ENCODE data around the gene GP1BA. TPM values are rescaled to one million over a fixed set of nuclear protein-coding genes. Genes with fewer than 3 reads are reported as not detected.
"Not testable (repeated sequence)": the region's sequence is repeated elsewhere in the genome, so short reads cannot be mapped to it uniquely, and the experiment has no call there.

GP1BA gene
- total and polyA plus RNA-seq, 9 donors, result 0.04 to 1.3 (median 0.81) TPM

DNA sequence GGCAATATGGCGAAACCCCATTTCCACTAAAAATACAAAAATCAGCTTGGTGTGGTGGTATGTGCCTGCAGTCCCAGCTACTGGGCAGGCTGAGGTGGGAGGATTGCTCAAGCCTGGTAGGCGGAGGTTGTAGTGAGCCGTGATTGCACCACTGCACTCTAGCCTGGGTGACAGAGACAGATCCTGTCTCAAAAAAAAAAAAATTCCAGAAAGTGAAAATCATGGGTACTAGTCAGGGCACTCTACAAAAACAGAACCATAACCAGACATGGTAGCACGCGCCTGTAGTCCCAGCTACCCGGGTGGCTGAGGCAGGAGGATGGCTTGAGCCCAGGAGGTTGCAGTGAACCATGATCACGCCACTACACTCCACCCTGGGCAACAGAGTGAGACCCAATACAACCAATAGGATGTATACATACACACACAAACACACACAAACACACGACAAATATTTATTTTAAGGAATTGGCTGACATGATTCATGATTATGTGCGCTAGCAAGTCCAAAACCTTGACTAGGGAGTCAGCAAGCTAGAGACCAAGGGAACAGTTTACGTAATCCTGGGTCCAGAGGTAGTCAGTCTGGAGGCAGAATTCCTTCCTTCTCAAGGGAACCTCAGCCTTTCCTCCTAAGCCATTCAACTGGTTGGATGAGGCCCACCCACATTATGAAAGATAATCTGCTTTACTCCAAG, 11.6 kb upstream of the GP1BA start:
- Histone ChIP-seq H3K9me3 (replicated peaks; ENCODE audit: control insufficient read depth, low read depth, low read length) (no peaks in the 10 kb centered on the region), H3K36me3 (ENCODE audit: control insufficient read depth, insufficient read depth, low read length) (no peaks in the 10 kb centered on the region), H3K4me3 (ENCODE audit: low read length) (no peak overlapping the region), H3K27me3 (ENCODE audit: control insufficient read depth, insufficient read depth, low read length) (no peaks in the 10 kb centered on the region), H3K4me1 (ENCODE audit: control insufficient read depth, insufficient read depth, low read length) (no peaks in the 10 kb centered on the region), H3K27ac (ENCODE audit: low read length) (no peak overlapping the region)
- no peak for DNase-seq
- 89% methylated on average over 4 of the region's 10 CpGs for WGBS (ENCODE audit: insufficient coverage)

DNA sequence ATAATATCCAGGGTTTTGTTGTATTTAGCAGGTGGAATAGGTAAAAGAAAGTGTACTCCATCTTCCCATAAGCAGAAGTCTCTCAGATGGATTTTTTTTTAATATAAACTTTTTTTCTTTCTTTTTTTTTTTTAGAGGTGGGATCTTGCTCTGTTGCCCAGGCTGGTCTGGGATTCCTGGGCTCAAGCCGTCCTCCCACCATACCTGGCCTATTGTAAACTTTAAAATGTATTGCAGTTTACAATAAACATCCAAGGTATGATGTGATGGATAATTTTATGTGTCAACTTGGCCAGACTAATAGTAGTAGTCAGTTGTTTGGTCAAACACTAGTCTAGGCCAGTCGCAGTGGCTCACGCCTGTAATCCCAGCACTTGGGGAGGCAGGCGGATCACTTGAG, 10.8 kb upstream of the GP1BA start:
- Histone ChIP-seq H3K9me3 (replicated peaks; ENCODE audit: control insufficient read depth, low read depth, low read length) (no peaks in the 10 kb centered on the region), H3K27me3 (ENCODE audit: control insufficient read depth, insufficient read depth, low read length) (no peaks in the 10 kb centered on the region), H3K27ac (ENCODE audit: low read length) (no peak overlapping the region), H3K36me3 (ENCODE audit: control insufficient read depth, insufficient read depth, low read length) (no peaks in the 10 kb centered on the region), H3K4me1 (ENCODE audit: control insufficient read depth, insufficient read depth, low read length) (no peaks in the 10 kb centered on the region), H3K4me3 (ENCODE audit: low read length) (no peak overlapping the region)
- whole genome bisulfite sequencing (ENCODE audit: insufficient coverage), result no CpG with 5 or more reads among the region's 4 CpGs
- no peak for DNase-seq

DNA sequence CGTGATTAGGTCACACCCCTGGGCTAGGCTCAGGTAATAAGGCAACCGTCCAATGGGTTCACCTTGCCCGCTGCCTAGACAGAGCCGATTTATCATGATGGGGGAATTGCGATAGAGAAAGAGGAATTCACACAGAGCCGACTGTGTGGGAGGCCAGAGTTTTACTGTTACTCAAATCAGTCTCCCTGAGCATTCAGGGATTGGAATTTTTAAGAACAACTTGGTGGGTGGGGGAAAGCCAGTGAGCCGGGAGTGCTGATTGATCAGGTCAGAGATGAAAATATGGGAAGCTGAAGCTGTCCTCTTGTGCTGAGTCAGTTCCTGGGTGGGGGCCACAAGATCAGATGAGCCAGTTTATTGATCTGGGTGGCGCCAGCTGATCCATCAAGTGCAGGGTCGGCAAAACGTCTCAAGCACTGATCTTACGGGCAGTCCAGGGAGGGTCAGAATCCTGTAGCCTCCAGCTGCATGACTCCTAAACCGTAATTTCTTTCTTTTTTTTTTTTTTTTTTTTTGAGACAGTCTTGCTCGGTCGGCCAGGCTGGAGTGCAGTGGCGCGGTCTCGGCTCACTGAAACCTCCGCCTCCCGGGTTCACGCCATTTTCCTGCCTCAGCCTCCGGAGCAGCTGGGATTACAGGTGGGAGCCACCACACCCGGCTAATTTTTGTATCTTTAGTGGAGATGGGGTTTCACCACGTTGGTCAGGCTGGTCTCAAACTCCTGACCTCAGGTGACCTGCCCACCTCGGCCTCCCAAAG, 5.3 kb upstream of the GP1BA start:
- DNase-seq; H3K4me3 ChIP-seq (ENCODE audit: low read length); H3K27me3 ChIP-seq (ENCODE audit: control insufficient read depth, insufficient read depth, low read length); H3K4me1 ChIP-seq (ENCODE audit: control insufficient read depth, insufficient read depth, low read length); H3K27ac ChIP-seq (ENCODE audit: low read length); H3K9me3 ChIP-seq (replicated peaks; ENCODE audit: control insufficient read depth, low read depth, low read length); H3K36me3 ChIP-seq (ENCODE audit: control insufficient read depth, insufficient read depth, low read length): not testable (repeated sequence)
- 85% methylated on average over 20 of the region's 24 CpGs for WGBS (ENCODE audit: insufficient coverage)

DNA sequence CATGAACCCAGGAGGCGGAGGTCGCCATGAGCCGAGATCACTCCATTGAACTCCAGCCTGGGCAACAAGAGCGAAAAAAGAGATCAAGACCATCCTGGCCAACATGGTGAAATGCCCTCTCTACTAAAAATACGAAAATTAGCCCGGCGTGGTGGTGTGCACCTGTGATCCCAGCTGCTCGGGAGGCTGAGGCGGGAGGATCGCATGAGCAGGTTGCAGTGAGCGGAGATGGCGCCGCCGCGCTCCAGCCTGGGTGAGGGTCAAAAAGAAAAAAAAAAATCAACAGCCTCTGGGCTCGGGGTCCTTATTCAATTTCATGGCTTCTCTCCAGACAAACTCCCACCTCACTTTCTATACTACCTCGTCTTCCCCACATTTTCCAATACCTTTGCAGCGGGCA, 3.2 kb upstream of the GP1BA start:
- no peak for DNase-seq
- no peak overlapping the region for H3K4me3 ChIP-seq (ENCODE audit: low read length)
- H3K27me3 ChIP-seq (ENCODE audit: control insufficient read depth, insufficient read depth, low read length), result no peaks in the 10 kb centered on the region
- 96% methylated on average over 12 of the region's 18 CpGs for WGBS (ENCODE audit: insufficient coverage)
- no peaks in the 10 kb centered on the region for H3K9me3 ChIP-seq (replicated peaks; ENCODE audit: control insufficient read depth, low read depth, low read length)
- H3K4me1 ChIP-seq (ENCODE audit: control insufficient read depth, insufficient read depth, low read length), result peaks cover under 1% of the 10 kb centered on the region
- no peak overlapping the region for H3K27ac ChIP-seq (ENCODE audit: low read length)
- H3K36me3 ChIP-seq (ENCODE audit: control insufficient read depth, insufficient read depth, low read length), result no peaks in the 10 kb centered on the region

DNA sequence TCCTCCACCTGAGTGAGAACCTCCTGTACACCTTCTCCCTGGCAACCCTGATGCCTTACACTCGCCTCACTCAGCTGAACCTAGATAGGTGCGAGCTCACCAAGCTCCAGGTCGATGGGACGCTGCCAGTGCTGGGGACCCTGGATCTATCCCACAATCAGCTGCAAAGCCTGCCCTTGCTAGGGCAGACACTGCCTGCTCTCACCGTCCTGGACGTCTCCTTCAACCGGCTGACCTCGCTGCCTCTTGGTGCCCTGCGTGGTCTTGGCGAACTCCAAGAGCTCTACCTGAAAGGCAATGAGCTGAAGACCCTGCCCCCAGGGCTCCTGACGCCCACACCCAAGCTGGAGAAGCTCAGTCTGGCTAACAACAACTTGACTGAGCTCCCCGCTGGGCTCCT, 679 bp downstream of the GP1BA start:
- peaks cover 8% of the 10 kb centered on the region for H3K4me1 ChIP-seq (ENCODE audit: control insufficient read depth, insufficient read depth, low read length)
- H3K27me3 ChIP-seq (ENCODE audit: control insufficient read depth, insufficient read depth, low read length), result no peaks in the 10 kb centered on the region
- H3K36me3 ChIP-seq (ENCODE audit: control insufficient read depth, insufficient read depth, low read length), result peaks cover 22% of the 10 kb centered on the region
- no peak for DNase-seq
- H3K4me3 ChIP-seq (ENCODE audit: low read length), result no peak overlapping the region
- no peak overlapping the region for H3K27ac ChIP-seq (ENCODE audit: low read length)
- 91% methylated on average over 12 of the region's 12 CpGs for WGBS (ENCODE audit: insufficient coverage)
- H3K9me3 ChIP-seq (replicated peaks; ENCODE audit: control insufficient read depth, low read depth, low read length), result no peaks in the 10 kb centered on the region

DNA sequence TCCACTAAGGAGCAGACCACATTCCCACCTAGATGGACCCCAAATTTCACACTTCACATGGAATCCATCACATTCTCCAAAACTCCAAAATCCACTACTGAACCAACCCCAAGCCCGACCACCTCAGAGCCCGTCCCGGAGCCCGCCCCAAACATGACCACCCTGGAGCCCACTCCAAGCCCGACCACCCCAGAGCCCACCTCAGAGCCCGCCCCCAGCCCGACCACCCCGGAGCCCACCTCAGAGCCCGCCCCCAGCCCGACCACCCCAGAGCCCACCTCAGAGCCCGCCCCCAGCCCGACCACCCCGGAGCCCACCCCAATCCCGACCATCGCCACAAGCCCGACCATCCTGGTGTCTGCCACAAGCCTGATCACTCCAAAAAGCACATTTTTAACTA, 1.6 kb downstream of the GP1BA start:
- 91% methylated on average over 4 of the region's 16 CpGs for WGBS (ENCODE audit: insufficient coverage)

DNA sequence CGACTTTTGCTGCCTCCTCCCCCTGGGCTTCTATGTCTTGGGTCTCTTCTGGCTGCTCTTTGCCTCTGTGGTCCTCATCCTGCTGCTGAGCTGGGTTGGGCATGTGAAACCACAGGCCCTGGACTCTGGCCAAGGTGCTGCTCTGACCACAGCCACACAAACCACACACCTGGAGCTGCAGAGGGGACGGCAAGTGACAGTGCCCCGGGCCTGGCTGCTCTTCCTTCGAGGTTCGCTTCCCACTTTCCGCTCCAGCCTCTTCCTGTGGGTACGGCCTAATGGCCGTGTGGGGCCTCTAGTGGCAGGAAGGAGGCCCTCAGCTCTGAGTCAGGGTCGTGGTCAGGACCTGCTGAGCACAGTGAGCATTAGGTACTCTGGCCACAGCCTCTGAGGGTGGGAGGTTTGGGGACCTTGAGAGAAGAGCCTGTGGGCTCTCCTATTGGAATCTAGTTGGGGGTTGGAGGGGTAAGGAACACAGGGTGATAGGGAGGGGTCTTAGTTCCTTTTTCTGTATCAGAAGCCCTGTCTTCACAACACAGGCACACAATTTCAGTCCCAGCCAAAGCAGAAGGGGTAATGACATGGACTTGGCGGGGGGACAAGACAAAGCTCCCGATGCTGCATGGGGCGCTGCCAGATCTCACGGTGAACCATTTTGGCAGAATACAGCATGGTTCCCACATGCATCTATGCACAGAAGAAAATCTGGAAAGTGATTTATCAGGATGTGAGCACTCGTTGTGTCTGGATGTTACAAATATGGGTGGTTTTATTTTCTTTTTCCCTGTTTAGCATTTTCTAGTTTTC, 2.3 kb downstream of the GP1BA start:
- Histone ChIP-seq H3K9me3 (replicated peaks; ENCODE audit: control insufficient read depth, low read depth, low read length) (no peaks in the 10 kb centered on the region), H3K4me1 (ENCODE audit: control insufficient read depth, insufficient read depth, low read length) (peaks cover 20% of the 10 kb centered on the region), H3K4me3 (ENCODE audit: low read length) (no peak overlapping the region), H3K27me3 (ENCODE audit: control insufficient read depth, insufficient read depth, low read length) (no peaks in the 10 kb centered on the region), H3K27ac (ENCODE audit: low read length) (no peak overlapping the region), H3K36me3 (ENCODE audit: control insufficient read depth, insufficient read depth, low read length) (peaks cover 31% of the 10 kb centered on the region)
- no peak for DNase-seq
- 19% methylated on average over 9 of the region's 14 CpGs for WGBS (ENCODE audit: insufficient coverage)

More for the DNA sequence above, 1.6 kb downstream of the GP1BA start:
- Histone ChIP-seq H3K4me1 (ENCODE audit: control insufficient read depth, insufficient read depth, low read length) (peaks cover 12% of the 10 kb centered on the region), H3K9me3 (replicated peaks; ENCODE audit: control insufficient read depth, low read depth, low read length) (no peaks in the 10 kb centered on the region), H3K36me3 (ENCODE audit: control insufficient read depth, insufficient read depth, low read length) (peaks cover 31% of the 10 kb centered on the region), H3K27ac (ENCODE audit: low read length) (no peak overlapping the region), H3K27me3 (ENCODE audit: control insufficient read depth, insufficient read depth, low read length) (no peaks in the 10 kb centered on the region), H3K4me3 (ENCODE audit: low read length) (no peak overlapping the region)
- no peak for DNase-seq

DNA sequence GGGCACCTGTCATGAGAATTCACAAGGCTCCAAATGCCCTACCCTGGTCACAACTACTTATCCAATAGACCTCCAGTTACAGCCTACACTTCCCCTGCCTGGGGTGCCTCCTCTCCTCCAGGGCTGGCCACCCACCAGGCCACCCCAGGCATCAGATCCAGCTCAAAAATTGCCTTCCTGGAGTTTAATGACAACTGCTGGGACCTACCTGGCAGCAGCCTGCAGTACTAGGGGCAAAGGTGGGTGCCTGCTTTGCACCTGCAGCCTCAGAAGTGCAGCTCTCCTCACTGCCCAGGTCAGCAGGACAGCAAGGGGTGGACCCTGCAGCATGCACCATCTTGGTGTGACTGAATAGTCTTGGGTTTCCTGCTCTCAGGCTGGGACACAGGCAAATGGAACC, 3.6 kb downstream of the GP1BA start:
- peaks cover 21% of the 10 kb centered on the region for H3K4me1 ChIP-seq (ENCODE audit: control insufficient read depth, insufficient read depth, low read length)
- H3K27ac ChIP-seq (ENCODE audit: low read length), result no peak overlapping the region
- DNase-seq, result no peak
- H3K27me3 ChIP-seq (ENCODE audit: control insufficient read depth, insufficient read depth, low read length), result no peaks in the 10 kb centered on the region
- H3K36me3 ChIP-seq (ENCODE audit: control insufficient read depth, insufficient read depth, low read length), result peaks cover 31% of the 10 kb centered on the region
- no peaks in the 10 kb centered on the region for H3K9me3 ChIP-seq (replicated peaks; ENCODE audit: control insufficient read depth, low read depth, low read length)
- H3K4me3 ChIP-seq (ENCODE audit: low read length), result no peak overlapping the region

DNA sequence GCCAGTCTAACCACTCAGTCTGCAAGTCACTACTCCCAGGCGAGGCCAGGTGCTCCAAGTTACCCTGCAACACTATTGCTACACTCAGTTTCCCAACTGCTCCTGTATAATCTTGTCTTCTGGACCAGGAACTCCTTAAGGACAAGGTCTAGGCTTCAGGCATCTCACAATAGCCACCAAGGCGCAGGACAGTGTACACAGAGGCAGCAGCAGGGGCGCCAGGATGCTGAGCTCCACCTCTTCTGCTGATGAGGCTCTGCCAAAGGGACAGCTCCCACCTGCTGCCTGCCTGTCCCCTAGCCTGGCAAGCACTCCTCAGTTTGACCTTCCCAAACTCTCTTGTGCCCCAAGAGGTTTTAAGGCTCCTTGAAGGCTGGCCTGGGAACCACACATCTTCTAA, 4.4 kb downstream of the GP1BA start:
- 97% methylated on average over 3 of the region's 3 CpGs for WGBS (ENCODE audit: insufficient coverage)
- H3K27me3 ChIP-seq (ENCODE audit: control insufficient read depth, insufficient read depth, low read length), result no peaks in the 10 kb centered on the region
- H3K27ac ChIP-seq (ENCODE audit: low read length), result no peak overlapping the region
- peaks cover 32% of the 10 kb centered on the region for H3K36me3 ChIP-seq (ENCODE audit: control insufficient read depth, insufficient read depth, low read length)
- H3K4me1 ChIP-seq (ENCODE audit: control insufficient read depth, insufficient read depth, low read length), result peaks cover 29% of the 10 kb centered on the region
- DNase-seq, result no peak
- no peaks in the 10 kb centered on the region for H3K9me3 ChIP-seq (replicated peaks; ENCODE audit: control insufficient read depth, low read depth, low read length)
- H3K4me3 ChIP-seq (ENCODE audit: low read length), result no peak overlapping the region

DNA sequence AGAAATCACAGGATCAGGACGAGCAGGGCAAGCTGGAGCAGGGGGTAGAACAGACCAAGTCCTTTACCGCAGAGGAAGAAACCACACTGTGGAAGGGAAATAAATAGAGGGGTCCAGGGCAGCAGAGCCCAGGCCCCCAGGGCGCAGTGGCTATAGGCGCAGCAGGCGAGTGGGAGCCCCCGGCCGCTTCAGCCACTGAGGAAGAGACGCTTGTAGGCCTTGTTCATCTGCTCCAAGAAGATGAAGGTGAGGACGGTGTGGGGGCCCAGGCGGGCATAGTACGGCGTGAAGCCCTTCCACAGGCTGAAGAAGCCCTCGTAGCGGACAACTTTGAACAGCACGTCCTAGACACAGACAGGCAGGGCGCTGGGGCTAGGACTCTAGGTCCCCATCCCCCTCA, 5.5 kb downstream of the GP1BA start:
- peaks cover 33% of the 10 kb centered on the region for H3K4me1 ChIP-seq (ENCODE audit: control insufficient read depth, insufficient read depth, low read length)
- no peaks in the 10 kb centered on the region for H3K9me3 ChIP-seq (replicated peaks; ENCODE audit: control insufficient read depth, low read depth, low read length)
- H3K27ac ChIP-seq (ENCODE audit: low read length), result no peak overlapping the region
- H3K27me3 ChIP-seq (ENCODE audit: control insufficient read depth, insufficient read depth, low read length), result no peaks in the 10 kb centered on the region
- 97% methylated on average over 16 of the region's 16 CpGs for WGBS (ENCODE audit: insufficient coverage)
- H3K36me3 ChIP-seq (ENCODE audit: control insufficient read depth, insufficient read depth, low read length), result peaks cover 41% of the 10 kb centered on the region
- no peak overlapping the region for H3K4me3 ChIP-seq (ENCODE audit: low read length)
- no peak for DNase-seq

Measured in muscle of leg (tissue), 11 donors.